ENCODE data around the gene PDILT.
"Not testable (repeated sequence)": the region's sequence is repeated elsewhere in the genome, so short reads cannot be mapped to it uniquely, and the experiment has no call there.

The PDILT gene

DNA sequence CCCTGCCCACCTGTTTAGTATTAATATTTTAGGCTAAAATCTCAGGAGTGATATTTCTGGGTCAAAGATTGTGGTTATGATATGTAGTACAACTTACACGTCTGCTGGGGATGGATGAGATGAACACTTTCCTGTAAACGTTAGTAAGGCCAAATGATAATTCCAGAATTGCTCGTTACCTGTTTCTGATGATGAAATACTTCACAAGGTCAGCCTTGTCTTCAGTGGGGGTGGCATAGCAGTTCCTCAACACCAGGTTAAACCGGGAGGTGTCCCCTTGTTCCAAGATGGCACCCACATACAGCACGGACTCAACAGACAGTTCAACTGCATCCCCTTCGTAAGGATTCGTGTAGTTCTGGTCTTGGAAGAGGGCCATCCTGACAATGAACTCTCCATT lies 86.5 kb downstream of the PDILT start:
- TF ChIP-seq, protein P1, sequence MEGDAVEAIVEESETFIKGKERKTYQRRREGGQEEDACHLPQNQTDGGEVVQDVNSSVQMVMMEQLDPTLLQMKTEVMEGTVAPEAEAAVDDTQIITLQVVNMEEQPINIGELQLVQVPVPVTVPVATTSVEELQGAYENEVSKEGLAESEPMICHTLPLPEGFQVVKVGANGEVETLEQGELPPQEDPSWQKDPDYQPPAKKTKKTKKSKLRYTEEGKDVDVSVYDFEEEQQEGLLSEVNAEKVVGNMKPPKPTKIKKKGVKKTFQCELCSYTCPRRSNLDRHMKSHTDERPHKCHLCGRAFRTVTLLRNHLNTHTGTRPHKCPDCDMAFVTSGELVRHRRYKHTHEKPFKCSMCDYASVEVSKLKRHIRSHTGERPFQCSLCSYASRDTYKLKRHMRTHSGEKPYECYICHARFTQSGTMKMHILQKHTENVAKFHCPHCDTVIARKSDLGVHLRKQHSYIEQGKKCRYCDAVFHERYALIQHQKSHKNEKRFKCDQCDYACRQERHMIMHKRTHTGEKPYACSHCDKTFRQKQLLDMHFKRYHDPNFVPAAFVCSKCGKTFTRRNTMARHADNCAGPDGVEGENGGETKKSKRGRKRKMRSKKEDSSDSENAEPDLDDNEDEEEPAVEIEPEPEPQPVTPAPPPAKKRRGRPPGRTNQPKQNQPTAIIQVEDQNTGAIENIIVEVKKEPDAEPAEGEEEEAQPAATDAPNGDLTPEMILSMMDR (IDR thresholded peaks at IDR 0.05; ENCODE audit: low read depth, low read length): no peak
- no peak overlapping the region for H3K4me3 ChIP-seq (ENCODE audit: low read depth, low read length)

DNA sequence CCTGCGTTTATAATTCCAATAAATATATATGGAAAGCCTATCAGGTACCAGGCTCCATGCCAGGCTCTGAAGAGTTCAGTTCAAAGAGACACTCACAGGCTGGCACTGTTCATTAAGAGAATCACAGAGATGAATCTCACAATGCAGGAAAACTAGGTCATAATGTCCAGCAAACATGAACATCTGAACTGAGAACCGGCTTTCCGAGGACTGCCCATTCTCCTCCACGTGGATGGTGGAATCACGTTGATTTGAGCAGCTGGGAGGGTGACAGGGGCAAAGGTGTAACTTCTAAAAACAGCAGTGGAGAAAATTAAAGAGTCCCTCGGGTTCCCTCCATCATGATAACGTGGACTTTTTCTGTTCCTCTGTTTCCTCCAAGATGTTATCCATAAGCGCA lies 87.4 kb downstream of the PDILT start:
- TF ChIP-seq, protein P1 (IDR thresholded peaks at IDR 0.05; ENCODE audit: low read depth, low read length): no peak
- H3K4me3 ChIP-seq (ENCODE audit: low read depth, low read length): no peak overlapping the region

GRCh38 chr16:20316715-20317114 lies 87.8 kb downstream of the PDILT start:
- TF ChIP-seq, protein P1 (IDR thresholded peaks at IDR 0.05; ENCODE audit: low read depth, low read length): no peak
- no peak overlapping the region for H3K4me3 ChIP-seq (ENCODE audit: low read depth, low read length)

- H3K4me3 ChIP-seq (ENCODE audit: low read depth, low read length): no peak overlapping the region
- TF ChIP-seq, protein P1 (IDR thresholded peaks at IDR 0.05; ENCODE audit: low read depth, low read length): no peak
Observed at GRCh38 chr16:20315764-20316163, 88.8 kb downstream of the PDILT start.

GRCh38 chr16:20314575-20314974 lies 90.0 kb downstream of the PDILT start:
- TF ChIP-seq, protein P1 (IDR thresholded peaks at IDR 0.05; ENCODE audit: low read depth, low read length): no peak
- H3K4me3 ChIP-seq (ENCODE audit: low read depth, low read length): no peak overlapping the region

DNA sequence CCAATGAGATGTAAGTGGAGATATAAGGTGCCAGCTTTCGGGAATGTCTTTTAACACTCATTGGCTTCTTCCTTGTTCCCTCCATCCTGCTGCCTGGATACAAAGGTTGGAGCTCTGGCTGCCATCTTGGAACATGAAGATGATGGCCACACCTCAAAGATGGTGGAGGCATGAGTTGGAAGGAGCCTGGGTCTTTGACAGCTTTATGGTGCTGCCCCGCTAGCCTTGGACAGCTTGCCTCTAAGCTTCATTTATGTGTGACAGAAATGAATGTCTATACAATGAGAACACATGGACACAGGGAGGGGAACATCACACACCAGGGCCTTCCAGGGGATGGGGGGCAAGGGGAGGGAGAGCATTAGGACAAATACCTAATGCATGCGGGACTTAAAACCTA lies 90.8 kb downstream of the PDILT start:
- TF ChIP-seq, protein P1 (IDR thresholded peaks at IDR 0.05; ENCODE audit: low read depth, low read length): no peak
- no peak overlapping the region for H3K4me3 ChIP-seq (ENCODE audit: low read depth, low read length)

GRCh38 chr16:20312536-20313095 lies 91.9 kb downstream of the PDILT start:
- not testable (repeated sequence) for H3K4me3 ChIP-seq (ENCODE audit: low read depth, low read length)

DNA sequence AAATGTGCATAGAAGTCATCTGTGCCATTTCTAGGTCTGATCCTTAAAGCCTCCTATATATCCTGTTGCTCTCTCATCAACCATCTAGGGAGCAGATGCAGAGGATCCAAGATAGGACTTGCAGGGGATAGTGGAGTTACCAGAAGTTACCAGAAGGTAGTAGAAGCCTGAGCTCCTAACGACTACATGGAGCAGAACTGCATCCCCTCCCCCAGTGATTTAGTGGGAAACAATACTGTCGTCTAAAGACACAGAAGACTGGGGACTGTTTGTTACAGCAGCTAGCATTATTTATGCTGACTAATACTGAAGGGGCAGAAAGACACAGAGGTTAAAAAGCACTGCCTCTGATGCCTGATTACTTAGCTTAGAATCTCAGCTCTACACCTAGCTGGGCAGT lies 93.0 kb downstream of the PDILT start:
- no peak overlapping the region for H3K4me3 ChIP-seq (ENCODE audit: low read depth, low read length)
- TF ChIP-seq, protein P1 (IDR thresholded peaks at IDR 0.05; ENCODE audit: low read depth, low read length): no peak

Data from WI38 (cell line).